Left kidney (tissue), 1 donor: ENCODE measurements around the gene MEGF9. TPM values are rescaled to one million over a fixed set of nuclear protein-coding genes. Genes with fewer than 3 reads are reported as not detected.

Experiments used
- polyA plus RNA-seq: library from polyadenylated mRNA; unstranded; fragments of 120-200 nt; gene quantifications from one replicate; pipeline ENCODE4 v1.2.1, GENCODE V29; 2013; ENCODE audit not compliant: insufficient read length

MEGF9 gene
- polyA plus RNA-seq, 1 donor, result 19.4 TPM

Other genes with a start within 250 kb of the MEGF9 start
- gene CDK5RAP2, start 134.3 kb downstream of the MEGF9 start, polyA plus RNA-seq, result 75.8 TPM
- 54.2 TPM for gene FBXW2, start 78.9 kb upstream of the MEGF9 start, polyA plus RNA-seq
- 38.7 TPM for gene PSMD5, start 128.5 kb upstream of the MEGF9 start, polyA plus RNA-seq
- gene PHF19, start 162.7 kb upstream of the MEGF9 start, polyA plus RNA-seq, result 43.4 TPM
- gene TRAF1, start 212.3 kb upstream of the MEGF9 start, polyA plus RNA-seq, result 7.1 TPM